Activated CD8-positive, alpha-beta T cell treated with anti-CD3 and anti-CD28 coated beads for 36 hours (primary cell): ENCODE results near the gene IQSEC3. TPM values are rescaled to one million over a fixed set of nuclear protein-coding genes. Genes with fewer than 3 reads are reported as not detected.

ENCODE experiments used
- ATAC-seq: fragments of 200-7000 bp; cut with Tn5 transposase; one replicate; pipeline ENCODE4 v1.10.0; 2021; ENCODE audit warnings: mild to moderate bottlenecking, moderate library complexity
- CTCF ChIA-PET: fragments of 350-600 bp; sonication (Branson Sonifier 250); formaldehyde crosslinking; loops from one replicate; lab custom pipeline; 2021; ENCODE audit warnings: antibody characterized with exemption; lab: Charles Lee
- POLR2A ChIA-PET: fragments of 350-600 bp; sonication (Branson Sonifier 250); formaldehyde crosslinking; loops from one replicate; lab custom pipeline; 2021; ENCODE audit warnings: antibody characterized with exemption; lab: Charles Lee
- DNase-seq: peaks from one replicate; pipeline ENCODE4 v3.0.0-alpha.2; 2020
- H3K27ac Mint-ChIP-seq: one replicate; pipeline ENCODE4 v1.8.0; 2021; ENCODE audit warnings: mild to moderate bottlenecking, mixed read lengths
- H3K27me3 Mint-ChIP-seq: one replicate; pipeline ENCODE4 v1.8.0; 2021; ENCODE audit warnings: mixed read lengths
- H3K36me3 Mint-ChIP-seq: one replicate; pipeline ENCODE4 v1.8.0; 2021; ENCODE audit warnings: low read depth, mixed read lengths
- H3K4me1 Mint-ChIP-seq: one replicate; pipeline ENCODE4 v1.8.0; 2021; ENCODE audit warnings: low read depth, mixed read lengths
- H3K4me3 Mint-ChIP-seq: one replicate; pipeline ENCODE4 v1.8.0; 2021; ENCODE audit warnings: mild to moderate bottlenecking, moderate library complexity, mixed read lengths
- H3K9me3 Mint-ChIP-seq: one replicate; pipeline ENCODE4 v1.8.0; 2021; ENCODE audit warnings: mixed read lengths
- intact Hi-C: fragments of 100-400 bp; cut with micrococcal nuclease; formaldehyde crosslinking; loops from one replicate; pipeline ENCODE4 v1.10.0; 2022
- total RNA-seq, 2 experiments: library from RNA; stranded (reverse); gene quantifications; one replicate each; pipeline ENCODE4 v1.2.3, GENCODE V29; 2021
- TF ChIP-seq, protein P1 (sequence below): fragments of 200-600 bp; IDR thresholded peaks from one replicate; pipeline ENCODE4 v1.8.0; 2022; ENCODE audit warnings: antibody characterized with exemption, mild to moderate bottlenecking

Gene IQSEC3
- total RNA-seq, 2 experiments from 2014 or later = 2.5 to 2.7 TPM

DNA sequence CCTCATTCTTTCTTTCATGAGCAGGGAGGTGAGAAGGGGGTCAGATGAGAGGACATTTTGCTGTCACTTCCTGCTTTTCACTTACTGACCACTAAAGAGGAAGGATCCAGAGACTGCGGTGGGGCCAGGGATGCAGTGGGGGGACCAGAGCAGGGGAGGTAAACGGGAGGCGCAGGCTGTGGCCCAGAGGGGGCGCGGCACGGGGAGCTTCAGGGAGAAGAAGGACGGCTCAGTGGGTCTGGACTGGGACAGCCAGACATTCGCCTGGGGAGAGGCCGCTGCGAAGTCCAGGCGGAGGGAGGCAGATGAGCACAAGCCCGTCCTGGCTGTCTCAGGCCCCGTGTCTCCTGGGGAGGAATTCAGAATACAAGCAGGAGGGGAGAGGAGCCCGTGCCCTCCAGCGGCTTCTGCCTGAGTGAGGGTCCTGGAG, 106.2 kb downstream of the IQSEC3 start:
- no peaks in the 10 kb centered on the region for H3K36me3 Mint-ChIP-seq
- H3K27ac Mint-ChIP-seq = no peak overlapping the region
- intact Hi-C loops = no loop called here
- peaks cover 14% of the 10 kb centered on the region for H3K4me1 Mint-ChIP-seq
- TF ChIP-seq, protein P1, sequence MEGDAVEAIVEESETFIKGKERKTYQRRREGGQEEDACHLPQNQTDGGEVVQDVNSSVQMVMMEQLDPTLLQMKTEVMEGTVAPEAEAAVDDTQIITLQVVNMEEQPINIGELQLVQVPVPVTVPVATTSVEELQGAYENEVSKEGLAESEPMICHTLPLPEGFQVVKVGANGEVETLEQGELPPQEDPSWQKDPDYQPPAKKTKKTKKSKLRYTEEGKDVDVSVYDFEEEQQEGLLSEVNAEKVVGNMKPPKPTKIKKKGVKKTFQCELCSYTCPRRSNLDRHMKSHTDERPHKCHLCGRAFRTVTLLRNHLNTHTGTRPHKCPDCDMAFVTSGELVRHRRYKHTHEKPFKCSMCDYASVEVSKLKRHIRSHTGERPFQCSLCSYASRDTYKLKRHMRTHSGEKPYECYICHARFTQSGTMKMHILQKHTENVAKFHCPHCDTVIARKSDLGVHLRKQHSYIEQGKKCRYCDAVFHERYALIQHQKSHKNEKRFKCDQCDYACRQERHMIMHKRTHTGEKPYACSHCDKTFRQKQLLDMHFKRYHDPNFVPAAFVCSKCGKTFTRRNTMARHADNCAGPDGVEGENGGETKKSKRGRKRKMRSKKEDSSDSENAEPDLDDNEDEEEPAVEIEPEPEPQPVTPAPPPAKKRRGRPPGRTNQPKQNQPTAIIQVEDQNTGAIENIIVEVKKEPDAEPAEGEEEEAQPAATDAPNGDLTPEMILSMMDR = no peak
- ATAC-seq (no peak), DNase-seq (no peak)
- ChIA-PET POLR2A (no interaction called here), CTCF (no interaction called here)
- no peaks in the 10 kb centered on the region for H3K27me3 Mint-ChIP-seq
- no peaks in the 10 kb centered on the region for H3K9me3 Mint-ChIP-seq
- no peak overlapping the region for H3K4me3 Mint-ChIP-seq

DNA sequence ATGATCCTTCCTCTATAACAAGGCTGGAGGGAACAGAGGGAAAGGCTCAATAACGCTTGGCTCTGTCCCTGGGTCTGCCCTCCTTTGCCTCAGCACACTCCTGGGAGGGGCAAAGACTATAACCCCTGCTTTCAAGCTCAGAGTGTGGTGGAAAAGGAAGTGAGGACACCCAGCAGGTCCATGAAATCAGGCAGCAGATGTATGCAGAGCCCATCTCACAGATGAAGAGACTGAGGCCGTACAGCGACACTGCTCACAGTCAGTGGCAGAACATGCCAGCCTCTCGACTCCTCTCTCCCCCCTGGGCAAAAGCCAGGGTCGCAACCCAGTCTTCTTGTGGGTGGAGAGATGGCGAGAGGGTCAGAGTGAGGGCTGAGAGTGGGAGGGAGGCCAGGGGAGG, 107.6 kb downstream of the IQSEC3 start:
- H3K27me3 Mint-ChIP-seq = no peaks in the 10 kb centered on the region
- H3K9me3 Mint-ChIP-seq = no peaks in the 10 kb centered on the region
- DNase-seq (no peak), ATAC-seq (no peak)
- TF ChIP-seq, protein P1 = no peak
- no peaks in the 10 kb centered on the region for H3K36me3 Mint-ChIP-seq
- H3K4me1 Mint-ChIP-seq = peaks cover 7% of the 10 kb centered on the region
- intact Hi-C loops = no loop called here
- no peak overlapping the region for H3K4me3 Mint-ChIP-seq
- CTCF ChIA-PET = no interaction called here
- POLR2A ChIA-PET = no interaction called here
- H3K27ac Mint-ChIP-seq = no peak overlapping the region

- ATAC-seq = no peak
- DNase-seq = no peak
- H3K9me3 Mint-ChIP-seq = no peaks in the 10 kb centered on the region
- CTCF ChIA-PET = no interaction called here
- H3K27me3 Mint-ChIP-seq = no peaks in the 10 kb centered on the region
- no peaks in the 10 kb centered on the region for H3K36me3 Mint-ChIP-seq
- no peak overlapping the region for H3K27ac Mint-ChIP-seq
- POLR2A ChIA-PET = no interaction called here
- TF ChIP-seq, protein P1 = no peak
- H3K4me1 Mint-ChIP-seq = peaks cover 2% of the 10 kb centered on the region
- intact Hi-C loops = no loop called here
- H3K4me3 Mint-ChIP-seq = no peak overlapping the region
Observed at GRCh38 chr12:174596-174995, 108.0 kb downstream of the IQSEC3 start.

GRCh38 chr12:175250-175649, 108.7 kb downstream of the IQSEC3 start:
- TF ChIP-seq, protein P1 = no peak
- intact Hi-C loops = no loop called here
- no peaks in the 10 kb centered on the region for H3K36me3 Mint-ChIP-seq
- H3K27ac Mint-ChIP-seq = no peak overlapping the region
- CTCF ChIA-PET = no interaction called here
- no peaks in the 10 kb centered on the region for H3K9me3 Mint-ChIP-seq
- H3K4me3 Mint-ChIP-seq = no peak overlapping the region
- DNase-seq = no peak
- POLR2A ChIA-PET = interaction anchor here (0.6 kb wide), 1 partner anchor 130 kb away, joined by 3 read pairs; no protein-coding TSS in a partner anchor
- peaks cover 4% of the 10 kb centered on the region for H3K4me1 Mint-ChIP-seq
- no peak for ATAC-seq
- H3K27me3 Mint-ChIP-seq = peaks cover 3% of the 10 kb centered on the region

DNA sequence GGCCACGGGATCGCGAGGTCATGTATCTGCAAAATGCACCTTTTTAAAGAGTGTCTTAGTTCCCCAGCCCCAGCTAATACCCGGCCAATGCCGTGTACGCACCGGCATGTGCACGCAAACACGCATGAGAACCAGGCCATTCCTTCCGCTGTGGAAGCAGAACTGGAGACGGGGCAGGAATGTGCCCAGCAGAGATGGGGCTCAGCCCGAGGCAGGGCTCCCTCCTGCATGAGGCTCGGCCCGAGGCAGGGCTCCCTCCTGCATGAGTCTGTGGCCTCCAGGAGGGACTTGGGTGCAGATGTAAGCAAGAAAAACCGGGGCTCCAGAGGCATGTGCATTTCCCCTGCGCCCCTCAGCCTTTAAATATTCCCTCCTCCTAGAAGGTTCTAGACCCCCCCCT, 109.2 kb downstream of the IQSEC3 start:
- intact Hi-C loops = no loop called here
- DNase-seq (no peak), ATAC-seq (no peak)
- H3K4me3 Mint-ChIP-seq = no peak overlapping the region
- CTCF ChIA-PET = no interaction called here
- H3K4me1 Mint-ChIP-seq = peaks cover 7% of the 10 kb centered on the region
- POLR2A ChIA-PET = interaction anchor here (0.6 kb wide), 1 partner anchor 131 kb away, joined by 3 read pairs; no protein-coding TSS in a partner anchor
- no peaks in the 10 kb centered on the region for H3K36me3 Mint-ChIP-seq
- H3K9me3 Mint-ChIP-seq = no peaks in the 10 kb centered on the region
- H3K27me3 Mint-ChIP-seq = peaks cover 3% of the 10 kb centered on the region
- TF ChIP-seq, protein P1 = no peak
- no peak overlapping the region for H3K27ac Mint-ChIP-seq
